Frontal cortex (tissue), 4 donors: ENCODE data around the gene STC2. TPM values are rescaled to one million over a fixed set of nuclear protein-coding genes. Genes with fewer than 3 reads are reported as not detected.
A peak's percentile ranks its signal among the peaks of the same experiment; 100 is the strongest.
"Not testable (repeated sequence)": the region's sequence is repeated elsewhere in the genome, so short reads cannot be mapped to it uniquely, and the experiment has no call there.

Experiments used
- DNase-seq, 2 donors: peaks; one replicate each; pipeline ENCODE4 v3.0.0; 2012; ENCODE audit warnings: low spot score in 2 of 2
- FAIRE-seq: peaks from 2 replicates; lab custom pipeline; 2012; peaks lifted over from hg19 to GRCh38; lab: Jason Lieb, UNC
- total RNA-seq: library from RNA; depleted of rRNA; stranded (reverse); fragments of >200 nt; gene quantifications from one replicate; pipeline ENCODE4 v1.2.3, GENCODE V29; 2014
- donor health status: control.
- donor health status: control.
- donor health status: control.

STC2 gene
- total RNA-seq, 1 donor from 2014 or later, result 0.82 TPM

- FAIRE-seq (no peak), DNase-seq (no peak)
Measured at GRCh38 chr5:173299820-173300219, 28.4 kb downstream of the STC2 start.

DNA sequence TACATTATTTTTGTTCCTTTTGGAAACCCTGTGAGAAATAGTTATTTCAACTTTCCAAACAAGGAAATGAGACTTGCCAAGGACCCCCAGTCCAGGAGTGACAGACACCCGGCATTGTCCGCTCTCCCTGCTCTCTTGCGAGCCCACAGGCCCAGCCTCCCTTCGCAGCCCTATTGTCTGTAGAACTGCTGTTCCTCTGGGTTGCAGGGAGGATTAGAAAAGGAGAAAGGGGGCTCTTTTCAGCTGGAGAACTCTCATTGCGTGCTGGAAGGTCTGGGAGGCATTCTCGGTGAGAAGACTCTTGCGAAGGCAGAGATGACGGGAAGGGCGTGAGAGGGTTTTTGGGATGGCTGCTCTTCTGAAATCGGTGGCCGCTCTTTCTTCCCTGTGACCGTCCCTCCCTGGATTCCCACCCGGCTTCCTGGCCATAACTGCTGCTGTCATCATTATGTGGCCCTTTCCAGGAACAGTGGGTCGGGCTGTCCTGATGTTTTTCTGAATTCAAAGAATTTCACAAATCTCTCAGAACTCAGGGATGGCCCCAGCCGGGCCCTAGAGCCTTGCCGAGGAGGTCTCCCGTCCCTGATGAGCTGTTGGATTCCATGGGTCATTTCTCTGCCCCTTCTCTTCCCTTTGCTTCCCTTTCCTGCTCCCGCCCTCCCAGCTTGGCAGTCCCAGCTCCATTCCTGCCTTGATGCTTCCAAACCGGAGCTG lies 29.8 kb downstream of the STC2 start:
- DNase-seq, result no peak
- no peak for FAIRE-seq

DNA sequence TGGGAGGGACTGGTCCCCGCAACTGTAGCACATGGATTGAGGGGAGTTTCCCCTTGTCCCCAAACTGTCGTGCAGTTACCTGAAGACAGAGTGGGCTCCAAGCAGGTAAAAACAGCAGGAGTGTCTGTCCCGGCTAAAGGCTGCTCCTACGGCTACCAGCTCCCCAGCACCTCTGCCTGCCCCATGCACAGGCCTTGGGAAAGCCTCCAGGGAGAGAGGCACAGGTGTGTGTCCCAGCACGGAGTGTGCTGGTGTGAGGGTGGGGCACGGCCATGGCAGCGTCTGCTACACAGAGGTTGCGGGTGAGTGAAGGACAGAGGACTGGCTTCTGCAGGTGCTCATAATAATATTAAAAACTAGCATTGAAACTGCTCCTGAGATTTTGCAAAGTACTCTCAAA lies 30.4 kb downstream of the STC2 start:
- DNase-seq (no peak), FAIRE-seq (no peak)

DNA sequence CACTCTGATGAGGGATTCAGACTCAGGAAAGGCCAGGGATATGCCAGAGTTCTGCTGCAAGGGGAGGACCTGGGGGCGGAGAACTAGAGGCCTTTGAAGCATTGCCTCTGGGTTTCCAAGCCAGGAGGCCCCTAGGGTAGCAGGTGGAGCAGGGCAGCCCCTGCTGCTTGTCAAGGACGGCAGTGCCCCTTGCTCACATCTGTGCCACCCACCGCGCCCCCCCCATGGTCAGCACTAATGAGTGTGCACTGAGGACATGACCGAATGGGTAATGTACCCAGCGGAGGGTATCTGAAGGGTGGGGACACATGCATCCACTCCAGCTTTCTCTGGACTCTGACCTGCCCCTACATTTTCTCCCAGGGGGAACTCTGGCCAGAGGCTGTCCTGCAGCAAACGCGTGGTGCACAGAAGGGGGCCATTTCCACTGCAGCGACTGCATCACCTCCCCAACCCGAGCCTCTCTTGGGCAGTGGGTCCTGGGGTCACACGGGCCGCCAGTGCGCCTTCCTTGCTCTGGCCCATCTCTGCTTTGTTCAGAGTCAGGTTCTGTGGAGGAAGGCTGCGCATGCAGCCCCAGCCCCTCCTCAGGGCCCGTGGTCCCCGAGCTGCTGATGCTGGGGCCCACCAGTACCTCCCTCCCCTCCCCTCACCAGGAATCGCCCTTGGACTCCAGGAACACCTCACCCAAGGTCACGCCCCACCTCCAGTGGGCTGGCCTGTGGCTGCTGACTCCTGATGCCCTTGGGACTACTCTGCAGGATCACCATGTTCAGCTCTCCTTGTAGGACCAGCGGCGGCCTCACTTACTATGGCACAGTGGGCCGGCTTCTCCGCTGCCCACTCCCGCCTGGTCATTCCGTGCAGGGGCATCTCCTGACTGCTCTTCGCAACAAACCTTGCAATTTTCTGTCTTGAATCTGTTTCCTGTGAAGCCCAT lies 31.2 kb downstream of the STC2 start:
- DNase-seq, result no peak
- FAIRE-seq, result no peak

DNA sequence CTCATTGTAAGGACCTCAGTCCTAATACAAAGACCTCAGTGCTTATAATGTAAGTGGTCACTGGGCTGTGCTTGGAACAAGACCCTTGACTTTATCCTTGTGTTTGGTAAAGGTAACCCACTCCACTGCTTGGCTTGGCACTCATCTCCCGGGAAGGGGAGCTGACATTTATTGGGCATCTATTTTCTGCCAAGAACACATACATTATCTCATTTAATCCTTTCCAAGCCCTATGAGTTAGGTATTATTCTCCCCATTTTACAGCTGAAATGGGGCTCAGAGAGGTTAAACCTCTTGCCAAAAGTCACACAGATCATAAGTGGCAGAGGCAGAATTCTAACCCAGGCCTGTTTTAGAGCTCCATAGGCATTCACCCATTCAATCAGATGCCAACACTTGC lies 32.4 kb downstream of the STC2 start:
- FAIRE-seq, result no peak

DNA sequence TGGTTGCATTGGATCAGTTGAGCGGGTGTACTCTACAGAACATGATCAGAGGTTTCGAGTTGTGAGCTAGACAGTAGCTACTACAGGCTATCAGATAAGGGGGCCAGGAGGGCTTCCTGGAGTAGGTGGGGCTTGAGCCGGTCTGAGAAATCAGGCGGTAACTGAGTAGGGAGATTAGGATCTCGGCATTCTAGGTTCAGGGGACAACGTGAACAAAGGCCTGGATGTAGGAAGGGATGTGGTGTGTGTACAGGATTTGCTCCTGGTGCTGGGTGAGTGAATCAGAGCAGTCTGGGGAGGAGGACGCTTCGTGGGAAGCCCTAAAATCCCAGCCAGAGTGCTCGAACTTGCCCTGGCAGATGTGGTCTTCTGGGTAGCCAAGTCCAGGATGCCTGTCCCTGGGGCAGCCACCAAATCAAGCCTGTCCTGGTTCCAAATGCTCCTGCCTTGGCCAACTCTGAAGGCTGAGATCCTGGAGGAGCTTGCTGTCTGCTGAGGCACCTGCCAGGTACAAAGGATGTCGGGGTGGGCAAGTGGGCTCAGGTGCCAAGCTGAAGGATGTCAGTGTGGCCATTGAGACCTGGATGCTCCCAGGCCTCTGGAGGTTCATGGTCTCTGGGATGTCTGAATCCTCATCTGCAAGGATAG lies 33.4 kb downstream of the STC2 start:
- DNase-seq (no peak), FAIRE-seq (no peak)

More for the DNA sequence above, 32.4 kb downstream of the STC2 start:
- DNase-seq, result no peak

GRCh38 chr5:173293817-173294672 lies 34.2 kb downstream of the STC2 start:
- DNase-seq (peak; percentile 67 to 81), FAIRE-seq (no peak)

- FAIRE-seq (no peak), DNase-seq (no peak)
Measured at GRCh38 chr5:173291722-173292658, 36.2 kb downstream of the STC2 start.

DNA sequence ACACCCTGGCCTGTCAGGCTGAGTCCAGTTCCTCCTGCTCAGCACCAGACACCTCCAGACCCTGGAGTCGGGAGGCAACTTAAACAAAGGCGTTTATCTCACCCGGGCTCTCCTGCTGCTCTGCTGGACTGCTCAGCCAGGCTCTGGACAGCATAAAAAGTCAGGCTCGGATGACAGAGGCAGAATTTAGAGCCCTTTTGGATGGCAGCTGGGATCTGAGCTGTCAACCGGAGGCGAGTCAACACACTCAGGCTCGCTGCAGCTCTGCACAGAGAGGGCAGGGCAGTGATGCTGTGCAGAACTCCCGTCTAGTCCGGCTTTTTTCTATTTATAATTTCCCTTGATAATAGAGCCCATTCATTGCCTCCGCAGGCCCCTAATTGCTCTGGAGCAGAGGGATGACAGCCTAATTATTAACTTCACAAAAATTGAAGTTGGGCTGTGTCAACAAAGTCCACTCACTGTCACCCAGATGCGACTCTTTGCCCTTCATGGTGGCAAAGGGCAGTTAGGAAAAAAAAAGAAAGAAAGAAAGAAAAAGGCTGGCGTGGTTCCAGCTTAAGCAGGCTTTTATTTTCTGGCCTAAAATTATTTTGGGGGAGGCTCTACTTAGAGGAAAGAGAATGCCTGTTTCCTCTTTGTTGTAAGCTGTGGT lies 37.6 kb downstream of the STC2 start:
- no peak for FAIRE-seq
- DNase-seq, result peak in 1 of 2 donors; percentile 31

- FAIRE-seq, result no peak
- DNase-seq, result no peak
Measured at GRCh38 chr5:173289372-173289771, 38.8 kb downstream of the STC2 start.

DNA sequence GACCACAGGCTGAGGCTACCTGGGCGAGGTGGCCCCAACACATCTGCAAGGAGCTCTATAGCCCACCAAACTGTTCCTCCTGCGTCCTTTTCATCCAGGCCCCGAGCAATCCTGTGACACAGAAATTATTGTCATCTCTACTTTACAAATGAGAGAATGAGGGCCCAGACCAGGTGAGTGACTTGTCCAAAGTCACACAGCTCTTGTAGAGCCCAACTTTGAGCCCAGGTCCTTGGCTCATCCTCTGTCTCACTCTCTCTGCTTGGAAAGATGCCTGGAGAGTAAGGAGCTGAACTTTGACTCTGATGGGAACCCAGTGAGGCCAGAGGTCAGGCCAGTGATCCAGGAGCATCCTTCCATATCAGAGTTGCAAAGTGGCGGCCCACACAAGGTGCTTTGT lies 39.6 kb downstream of the STC2 start:
- FAIRE-seq (no peak), DNase-seq (no peak)

GRCh38 chr5:173287086-173287485 lies 41.1 kb downstream of the STC2 start:
- FAIRE-seq, result no peak
- DNase-seq, result no peak

DNA sequence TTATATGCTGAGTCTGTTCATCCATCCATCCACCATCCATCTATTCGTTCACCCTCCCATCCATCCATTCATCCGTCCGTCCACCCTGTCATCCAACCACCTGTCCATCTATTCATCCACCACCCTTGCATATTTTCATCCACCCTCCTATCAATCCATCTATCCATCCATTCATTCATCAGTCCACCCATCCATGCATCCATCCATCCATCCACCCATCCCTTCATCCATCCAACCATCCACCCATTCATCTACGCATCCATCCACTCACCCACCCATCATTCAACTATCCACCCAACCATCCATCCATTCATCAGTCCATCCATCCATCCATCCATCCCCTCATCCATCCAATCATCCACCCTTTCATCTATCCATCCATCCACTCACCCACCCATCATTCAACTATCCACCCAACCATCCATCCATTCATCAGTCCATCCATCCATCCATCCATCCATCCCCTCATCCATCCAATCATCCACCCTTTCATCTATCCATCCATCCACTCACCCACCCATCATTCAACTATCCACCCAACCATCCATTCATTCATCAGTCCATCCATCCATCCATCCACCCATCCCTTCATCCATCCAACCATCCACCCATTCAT lies 43.8 kb downstream of the STC2 start:
- not testable (repeated sequence) for DNase-seq, FAIRE-seq

DNA sequence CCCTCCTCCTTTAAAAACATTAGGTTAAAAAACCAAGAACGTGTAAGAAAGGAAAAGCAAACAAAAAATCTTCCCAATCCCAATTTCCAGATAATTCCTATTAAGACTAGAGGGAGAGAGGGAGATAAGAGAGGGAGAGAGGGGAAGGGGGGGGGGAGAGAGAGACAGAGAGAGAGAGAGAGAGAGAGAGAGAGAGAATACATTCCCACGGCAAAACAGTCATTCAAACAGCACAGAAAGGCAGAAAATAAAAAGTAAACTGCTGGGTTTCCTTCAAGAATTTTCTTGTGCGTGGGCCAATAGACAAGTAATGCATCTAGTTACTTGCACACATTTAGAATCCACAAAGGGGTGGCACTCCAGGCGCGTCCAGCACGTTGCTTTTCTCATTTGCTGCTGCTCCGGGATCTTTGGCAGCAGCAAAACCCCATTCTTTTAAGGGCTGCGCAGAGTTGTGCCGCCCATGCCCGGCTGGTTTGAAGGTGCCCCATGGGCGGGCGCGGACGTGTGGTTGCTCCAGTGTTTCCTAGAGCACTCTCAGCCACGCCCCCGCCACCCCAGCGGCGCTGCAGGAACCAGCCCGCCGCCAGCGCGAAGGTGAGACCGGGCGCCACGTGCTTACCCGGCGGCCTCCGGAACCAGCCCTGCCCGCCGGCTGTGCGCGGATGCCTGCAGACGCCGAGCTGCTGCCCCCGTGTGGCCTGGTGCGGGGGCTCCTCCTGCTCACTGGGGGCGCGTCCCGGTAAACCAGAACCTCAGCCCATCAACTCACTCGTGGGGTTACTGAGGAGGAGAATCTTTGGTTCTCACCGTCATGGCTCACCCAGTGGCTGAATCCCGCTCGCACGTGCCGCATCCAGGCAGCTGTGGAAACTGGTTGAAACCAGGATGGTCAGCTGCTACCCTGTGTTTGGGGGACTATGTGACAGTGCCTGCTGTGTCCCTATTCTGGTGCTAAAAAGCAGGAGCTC lies 44.6 kb downstream of the STC2 start:
- FAIRE-seq (no peak), DNase-seq (peak; percentile 58 to 76)

- DNase-seq (no peak), FAIRE-seq (no peak)
Measured at GRCh38 chr5:173282916-173283315, 45.3 kb downstream of the STC2 start.

GRCh38 chr5:173281910-173282309 lies 46.3 kb downstream of the STC2 start:
- no peak for FAIRE-seq
- DNase-seq, result no peak

DNA sequence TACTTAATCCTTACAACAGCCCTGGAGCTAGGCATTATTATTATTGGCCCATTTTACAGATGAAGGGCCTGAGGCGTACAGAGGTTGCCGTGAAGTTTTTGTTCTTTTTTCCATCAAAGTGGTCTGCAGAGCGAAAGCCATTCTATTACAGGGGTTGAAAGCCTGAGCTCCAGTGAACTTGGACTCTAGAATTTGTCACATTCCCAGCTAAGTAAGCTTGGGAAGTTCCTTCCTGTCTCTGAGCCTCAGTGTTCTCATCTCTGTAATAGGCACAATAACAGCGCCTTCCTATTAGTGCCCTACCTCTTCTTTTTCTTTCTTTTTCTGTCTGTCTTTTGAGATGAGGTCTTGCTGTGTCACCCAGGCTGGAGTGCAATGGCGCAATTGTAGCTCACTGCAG lies 49.0 kb downstream of the STC2 start:
- FAIRE-seq (no peak), DNase-seq (no peak)
